Mucosa of stomach (tissue), 1 donor: ENCODE data around the gene SLC39A11.
"Not testable (repeated sequence)": the region's sequence is repeated elsewhere in the genome, so short reads cannot be mapped to it uniquely, and the experiment has no call there.

Source experiments
- H3K27me3 ChIP-seq: one replicate; pipeline ENCODE4 v1.7.0; 2013; ENCODE audit warnings: mild to moderate bottlenecking, low read length; ENCODE audit not compliant: control insufficient read depth, insufficient read depth
- H3K36me3 ChIP-seq: one replicate; pipeline ENCODE4 v1.7.0; 2013; ENCODE audit warnings: low read length; ENCODE audit not compliant: control insufficient read depth, insufficient read depth
- H3K4me1 ChIP-seq: one replicate; pipeline ENCODE4 v1.7.0; 2013; ENCODE audit warnings: mild to moderate bottlenecking, low read length; ENCODE audit not compliant: control insufficient read depth, insufficient read depth
- H3K4me3 ChIP-seq: one replicate; pipeline ENCODE4 v1.7.0; 2013; ENCODE audit warnings: low read length
- H3K9ac ChIP-seq: one replicate; pipeline ENCODE4 v1.7.0; 2013; ENCODE audit warnings: mild to moderate bottlenecking, low read length, moderate library complexity
- H3K9me3 ChIP-seq: one replicate; pipeline ENCODE4 v1.7.0; 2013; ENCODE audit warnings: mild to moderate bottlenecking, low read length, moderate library complexity; ENCODE audit not compliant: control insufficient read depth
- donor health status: Pancreatic carcinoma.

The SLC39A11 gene

GRCh38 chr17:73011016-73011486, 81.4 kb downstream of the SLC39A11 start:
- Histone ChIP-seq H3K36me3 (no peaks in the 10 kb centered on the region), H3K27me3 (no peaks in the 10 kb centered on the region), H3K4me3 (no peak overlapping the region), H3K9ac (no peak overlapping the region), H3K4me1 (peaks cover 18% of the 10 kb centered on the region), H3K9me3 (no peaks in the 10 kb centered on the region)

DNA sequence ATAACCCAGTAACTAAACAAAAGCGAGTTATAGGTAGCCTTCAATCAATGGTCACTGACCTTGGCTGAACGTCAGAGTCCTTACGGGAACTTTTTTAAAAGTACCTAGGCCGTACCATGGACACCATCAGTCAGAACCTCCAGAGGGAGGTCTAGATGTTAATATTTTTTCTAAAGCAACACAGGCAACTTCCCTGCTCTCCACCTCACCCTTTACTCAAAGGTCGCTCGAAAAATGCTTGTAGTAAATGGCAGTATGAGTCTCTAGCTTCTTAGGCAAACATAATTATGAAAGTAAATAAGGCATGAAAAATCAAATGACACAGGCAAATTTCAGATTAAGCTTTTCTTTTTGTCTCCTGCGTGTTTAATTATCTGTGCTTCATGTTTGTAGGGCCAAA, 82.1 kb downstream of the SLC39A11 start:
- H3K4me1 ChIP-seq: peaks cover 18% of the 10 kb centered on the region
- no peaks in the 10 kb centered on the region for H3K9me3 ChIP-seq
- H3K9ac ChIP-seq: no peak overlapping the region
- no peaks in the 10 kb centered on the region for H3K36me3 ChIP-seq
- no peaks in the 10 kb centered on the region for H3K27me3 ChIP-seq
- H3K4me3 ChIP-seq: no peak overlapping the region

DNA sequence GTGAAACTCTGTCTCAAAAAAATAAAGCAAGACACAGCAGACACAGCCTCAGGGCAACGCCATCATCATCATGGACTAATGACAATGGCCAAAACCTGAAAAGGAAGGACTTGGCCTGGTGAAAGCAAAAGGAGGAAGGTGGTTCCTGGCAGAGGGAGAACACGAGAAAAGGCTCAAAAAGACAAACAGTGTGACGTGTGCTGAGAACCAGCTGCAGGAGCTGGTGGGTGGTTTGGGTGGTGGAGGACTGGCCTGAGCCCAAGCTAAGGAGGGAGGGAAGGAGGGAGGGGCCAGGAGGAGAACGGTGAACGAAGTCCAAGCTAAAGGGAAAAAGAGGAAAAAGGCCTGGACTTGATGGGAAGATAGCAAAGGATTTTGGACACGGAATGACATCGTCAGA, 85.1 kb downstream of the SLC39A11 start:
- Histone ChIP-seq H3K27me3 (no peaks in the 10 kb centered on the region), H3K9ac (no peak overlapping the region), H3K36me3 (no peaks in the 10 kb centered on the region), H3K4me1 (peaks cover 21% of the 10 kb centered on the region), H3K9me3 (no peaks in the 10 kb centered on the region), H3K4me3 (no peak overlapping the region)

GRCh38 chr17:73005360-73005759, 87.1 kb downstream of the SLC39A11 start:
- Histone ChIP-seq H3K4me1 (peaks cover 17% of the 10 kb centered on the region), H3K36me3 (no peaks in the 10 kb centered on the region), H3K9ac (no peak overlapping the region), H3K4me3 (no peak overlapping the region), H3K27me3 (no peaks in the 10 kb centered on the region), H3K9me3 (no peaks in the 10 kb centered on the region)

GRCh38 chr17:73003487-73003886, 89.0 kb downstream of the SLC39A11 start:
- no peak overlapping the region for H3K9ac ChIP-seq
- H3K4me3 ChIP-seq: no peak overlapping the region
- H3K9me3 ChIP-seq: no peaks in the 10 kb centered on the region
- H3K27me3 ChIP-seq: no peaks in the 10 kb centered on the region
- H3K36me3 ChIP-seq: no peaks in the 10 kb centered on the region
- H3K4me1 ChIP-seq: peaks cover 16% of the 10 kb centered on the region

DNA sequence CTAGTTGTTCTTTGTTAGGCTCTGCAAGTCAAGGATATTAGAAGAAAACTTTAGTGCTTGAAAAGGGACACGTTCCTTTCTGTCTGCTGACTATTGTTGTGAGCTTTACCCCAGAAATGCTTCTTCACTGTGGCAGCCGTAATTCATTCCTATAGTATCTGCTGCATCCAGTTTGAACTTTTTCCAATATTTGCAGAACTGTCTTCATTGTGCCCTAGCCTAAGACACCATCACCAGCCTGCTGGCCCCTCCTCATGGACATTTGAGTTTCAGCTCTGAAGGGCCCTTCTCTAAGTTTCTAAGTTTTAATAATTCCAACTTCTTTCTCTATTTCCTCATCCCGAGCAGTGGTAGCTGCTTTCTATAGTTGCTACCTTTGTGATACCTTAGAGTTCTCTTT, 91.7 kb downstream of the SLC39A11 start:
- peaks cover 3% of the 10 kb centered on the region for H3K4me1 ChIP-seq
- H3K36me3 ChIP-seq: no peaks in the 10 kb centered on the region
- no peaks in the 10 kb centered on the region for H3K27me3 ChIP-seq
- H3K9me3 ChIP-seq: no peaks in the 10 kb centered on the region
- H3K9ac ChIP-seq: no peak overlapping the region
- H3K4me3 ChIP-seq: no peak overlapping the region

DNA sequence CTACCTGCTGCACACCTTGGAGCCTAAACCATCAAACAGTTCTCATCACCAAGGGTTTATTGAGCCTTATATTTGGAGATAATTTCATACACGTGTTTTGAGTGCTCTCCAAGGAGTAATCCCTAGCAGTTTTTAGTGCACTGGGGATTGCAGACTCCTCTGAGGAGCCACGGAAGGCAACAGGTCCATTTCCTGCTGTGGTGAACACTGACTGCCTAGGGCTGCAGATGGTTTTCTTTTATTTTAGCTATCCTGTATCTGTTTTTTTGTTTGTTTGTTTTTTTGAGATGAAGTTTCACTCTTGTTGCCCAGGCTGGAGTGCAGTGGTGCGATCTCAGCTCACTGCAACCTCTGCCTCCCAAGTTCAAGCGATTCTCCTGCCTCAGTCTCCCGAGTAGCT, 93.0 kb downstream of the SLC39A11 start:
- not testable (repeated sequence) for H3K9me3 ChIP-seq, H3K9ac ChIP-seq, H3K4me3 ChIP-seq, H3K4me1 ChIP-seq, H3K27me3 ChIP-seq, H3K36me3 ChIP-seq

DNA sequence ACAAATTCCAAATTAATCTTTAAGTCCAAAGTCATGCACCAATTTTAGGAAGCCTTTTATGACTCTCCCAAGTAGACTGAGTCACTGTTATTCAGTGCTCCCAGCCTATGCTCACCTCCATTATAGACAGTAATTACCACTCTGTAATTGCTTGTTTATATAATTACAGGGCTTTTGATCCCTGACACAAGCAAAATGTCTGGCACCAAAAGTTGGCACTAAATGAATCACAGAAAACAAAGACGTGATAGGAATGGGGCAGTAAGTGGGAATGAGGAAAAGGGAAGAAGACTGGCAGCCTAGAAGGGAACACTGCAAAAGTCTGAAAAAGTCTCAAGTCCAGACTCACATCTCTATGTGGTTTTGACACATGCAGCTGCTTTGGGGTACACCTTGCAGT, 94.1 kb downstream of the SLC39A11 start:
- no peaks in the 10 kb centered on the region for H3K36me3 ChIP-seq
- H3K9ac ChIP-seq: no peak overlapping the region
- H3K9me3 ChIP-seq: no peaks in the 10 kb centered on the region
- peaks cover 2% of the 10 kb centered on the region for H3K4me1 ChIP-seq
- no peaks in the 10 kb centered on the region for H3K27me3 ChIP-seq
- H3K4me3 ChIP-seq: no peak overlapping the region

DNA sequence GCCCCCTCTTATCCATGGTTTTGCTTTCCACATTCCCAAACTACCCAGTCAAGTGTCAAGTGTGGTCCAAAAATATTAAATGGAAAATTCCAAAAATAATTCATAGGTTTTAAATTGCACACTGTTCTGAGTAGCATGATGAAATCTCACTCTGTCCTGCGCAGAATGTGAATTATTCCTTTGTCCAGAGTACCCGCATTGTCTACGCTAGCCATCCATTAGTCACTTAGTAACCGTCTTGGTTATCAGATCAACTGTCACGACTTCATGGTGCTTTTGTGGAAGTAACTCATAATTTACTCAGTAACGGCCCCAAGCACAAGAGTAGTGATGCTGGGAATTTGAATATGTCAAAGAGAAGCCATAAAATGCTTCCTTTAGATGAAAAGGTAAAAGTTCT, 94.9 kb downstream of the SLC39A11 start:
- no peak overlapping the region for H3K9ac ChIP-seq
- no peaks in the 10 kb centered on the region for H3K27me3 ChIP-seq
- H3K4me3 ChIP-seq: no peak overlapping the region
- H3K36me3 ChIP-seq: no peaks in the 10 kb centered on the region
- no peaks in the 10 kb centered on the region for H3K9me3 ChIP-seq
- H3K4me1 ChIP-seq: no peaks in the 10 kb centered on the region

- Histone ChIP-seq H3K9ac (no peak overlapping the region), H3K4me3 (no peak overlapping the region), H3K4me1 (no peaks in the 10 kb centered on the region), H3K36me3 (no peaks in the 10 kb centered on the region), H3K9me3 (no peaks in the 10 kb centered on the region), H3K27me3 (no peaks in the 10 kb centered on the region)
Measured at GRCh38 chr17:72996791-72997190, 95.7 kb downstream of the SLC39A11 start.

GRCh38 chr17:72995008-72995656, 97.4 kb downstream of the SLC39A11 start:
- Histone ChIP-seq H3K27me3 (no peaks in the 10 kb centered on the region), H3K4me3 (no peak overlapping the region), H3K9ac (no peak overlapping the region), H3K9me3 (no peaks in the 10 kb centered on the region), H3K4me1 (no peaks in the 10 kb centered on the region), H3K36me3 (no peaks in the 10 kb centered on the region)

- H3K27me3 ChIP-seq, H3K9ac ChIP-seq, H3K4me3 ChIP-seq, H3K4me1 ChIP-seq, H3K9me3 ChIP-seq, H3K36me3 ChIP-seq: not testable (repeated sequence)
Measured at GRCh38 chr17:72992783-72993467, 99.6 kb downstream of the SLC39A11 start.
